Colonic mucosa (tissue), 4 donors: ENCODE results near the gene GP1BB. TPM values are rescaled to one million over a fixed set of nuclear protein-coding genes. Genes with fewer than 3 reads are reported as not detected.

Source experiments
- DNase-seq: peaks from one replicate; pipeline ENCODE4 v3.0.0-alpha.2; 2020
- H3K27ac ChIP-seq: fragments of 200-600 bp; one replicate; pipeline ENCODE4 v1.8.0; 2021
- H3K27me3 ChIP-seq: fragments of 200-600 bp; one replicate; pipeline ENCODE4 v1.8.0; 2021
- H3K36me3 ChIP-seq: fragments of 200-600 bp; one replicate; pipeline ENCODE4 v1.8.0; 2021
- H3K4me1 ChIP-seq: fragments of 200-600 bp; one replicate; pipeline ENCODE4 v1.8.0; 2021; ENCODE audit warnings: mild to moderate bottlenecking
- H3K4me3 ChIP-seq: fragments of 200-600 bp; one replicate; pipeline ENCODE4 v1.8.0; 2021
- H3K9ac ChIP-seq, 2 donors: one replicate each; pipeline ENCODE4 v1.7.0; 2013; ENCODE audit warnings: control low read depth in 2 of 2, low read depth in 2 of 2, low read length in 2 of 2
- H3K9me3 ChIP-seq: fragments of 200-600 bp; one replicate; pipeline ENCODE4 v1.8.0; 2021
- intact Hi-C: fragments of 100-400 bp; cut with DNase I; formaldehyde crosslinking; loops from one replicate; pipeline ENCODE4 v1.14.1; 2022
- total RNA-seq, 2 donors: library from RNA; stranded (reverse); fragmentation: NEBNext Ultra II Directional in 1 of 2; extraction: Animal tissue kit (Norgen Biotek cat#: 25700) in 1 of 2; gene quantifications; one replicate each; pipeline ENCODE4 v1.2.1, GENCODE V29; 2021
- TF ChIP-seq, protein P1 (sequence below): fragments of 200-600 bp; IDR thresholded peaks from one replicate; pipeline ENCODE4 v1.8.0; 2022; ENCODE audit warnings: antibody characterized with exemption, mild to moderate bottlenecking
- donor health status: healthy.
- donor health status: DM: no; HTN: no; CAD: no.
- donor health status: DM: no; HTN: no; CAD: no.

GP1BB gene
- total RNA-seq, 2 donors from 2014 or later, result 0.45 to 1.1 TPM

DNA sequence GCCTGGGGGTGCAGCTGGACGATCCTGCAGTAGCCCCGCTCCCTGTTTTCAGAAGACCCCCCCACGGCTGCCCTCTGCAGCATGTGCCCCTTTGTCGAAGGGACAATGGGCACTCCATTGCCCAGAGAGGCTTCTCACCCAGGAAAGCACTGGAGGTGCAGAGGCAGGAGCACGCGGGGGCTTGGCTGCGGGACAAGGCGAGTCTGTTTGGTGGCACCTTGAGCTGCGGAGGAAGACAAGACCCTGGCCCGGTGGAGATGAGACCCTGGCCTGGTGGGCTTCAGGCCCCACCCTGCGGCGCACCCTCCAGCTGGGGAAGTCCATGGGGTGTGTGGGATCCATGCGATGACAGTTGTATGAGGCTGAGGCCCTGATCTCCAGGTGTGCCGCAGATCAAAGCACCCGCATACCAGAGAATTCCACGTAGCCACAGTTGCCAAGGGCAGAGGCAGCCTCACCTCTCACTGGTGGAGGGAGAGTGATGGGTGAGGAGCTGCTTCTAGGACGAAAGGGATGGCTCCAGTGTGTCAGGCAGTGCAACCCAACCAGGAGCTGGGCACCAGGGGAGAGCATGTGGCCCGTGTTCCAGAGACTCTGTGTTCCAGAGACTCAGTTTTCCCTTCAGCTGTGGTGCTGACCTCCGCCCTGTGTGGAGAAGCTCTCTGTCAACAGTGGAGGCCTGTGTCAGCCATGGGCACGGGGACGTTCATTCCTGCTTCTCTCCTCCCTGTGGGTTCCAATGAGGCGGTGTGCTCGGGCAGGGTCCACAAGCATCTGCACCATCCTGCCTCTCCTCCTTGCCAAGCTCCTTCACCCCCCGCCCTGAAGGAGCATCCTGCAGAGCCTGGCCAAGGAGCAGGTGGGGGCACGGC lies 47.2 kb downstream of the GP1BB start:
- no peak overlapping the region for H3K4me3 ChIP-seq
- intact Hi-C loops, result no loop called here
- peaks cover 5% of the 10 kb centered on the region for H3K4me1 ChIP-seq
- no peak overlapping the region for H3K9ac ChIP-seq
- no peak for DNase-seq
- no peak overlapping the region for H3K27ac ChIP-seq
- no peaks in the 10 kb centered on the region for H3K9me3 ChIP-seq
- H3K36me3 ChIP-seq, result no peaks in the 10 kb centered on the region
- H3K27me3 ChIP-seq, result peaks cover 49% of the 10 kb centered on the region
- TF ChIP-seq, protein P1, sequence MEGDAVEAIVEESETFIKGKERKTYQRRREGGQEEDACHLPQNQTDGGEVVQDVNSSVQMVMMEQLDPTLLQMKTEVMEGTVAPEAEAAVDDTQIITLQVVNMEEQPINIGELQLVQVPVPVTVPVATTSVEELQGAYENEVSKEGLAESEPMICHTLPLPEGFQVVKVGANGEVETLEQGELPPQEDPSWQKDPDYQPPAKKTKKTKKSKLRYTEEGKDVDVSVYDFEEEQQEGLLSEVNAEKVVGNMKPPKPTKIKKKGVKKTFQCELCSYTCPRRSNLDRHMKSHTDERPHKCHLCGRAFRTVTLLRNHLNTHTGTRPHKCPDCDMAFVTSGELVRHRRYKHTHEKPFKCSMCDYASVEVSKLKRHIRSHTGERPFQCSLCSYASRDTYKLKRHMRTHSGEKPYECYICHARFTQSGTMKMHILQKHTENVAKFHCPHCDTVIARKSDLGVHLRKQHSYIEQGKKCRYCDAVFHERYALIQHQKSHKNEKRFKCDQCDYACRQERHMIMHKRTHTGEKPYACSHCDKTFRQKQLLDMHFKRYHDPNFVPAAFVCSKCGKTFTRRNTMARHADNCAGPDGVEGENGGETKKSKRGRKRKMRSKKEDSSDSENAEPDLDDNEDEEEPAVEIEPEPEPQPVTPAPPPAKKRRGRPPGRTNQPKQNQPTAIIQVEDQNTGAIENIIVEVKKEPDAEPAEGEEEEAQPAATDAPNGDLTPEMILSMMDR, result no peak

DNA sequence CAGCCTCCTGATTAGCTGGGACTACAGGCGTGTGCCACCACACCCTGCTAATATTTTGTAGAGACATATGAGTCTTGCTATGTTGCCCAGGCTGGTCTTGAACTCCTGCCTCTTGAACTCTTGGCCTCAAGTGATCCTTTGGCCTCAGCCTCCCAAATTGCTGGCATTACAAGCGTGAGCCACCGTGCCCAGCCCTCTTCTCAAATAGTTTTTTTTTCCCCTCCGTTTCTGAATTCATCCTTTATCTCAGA lies 49.0 kb downstream of the GP1BB start:
- Histone ChIP-seq H3K4me1 (no peaks in the 10 kb centered on the region), H3K4me3 (no peak overlapping the region), H3K36me3 (no peaks in the 10 kb centered on the region), H3K27ac (no peak overlapping the region), H3K9me3 (no peaks in the 10 kb centered on the region), H3K9ac (no peak overlapping the region), H3K27me3 (peaks cover 34% of the 10 kb centered on the region)
- no peak for DNase-seq
- TF ChIP-seq, protein P1, result no peak
- intact Hi-C loops, result no loop called here

DNA sequence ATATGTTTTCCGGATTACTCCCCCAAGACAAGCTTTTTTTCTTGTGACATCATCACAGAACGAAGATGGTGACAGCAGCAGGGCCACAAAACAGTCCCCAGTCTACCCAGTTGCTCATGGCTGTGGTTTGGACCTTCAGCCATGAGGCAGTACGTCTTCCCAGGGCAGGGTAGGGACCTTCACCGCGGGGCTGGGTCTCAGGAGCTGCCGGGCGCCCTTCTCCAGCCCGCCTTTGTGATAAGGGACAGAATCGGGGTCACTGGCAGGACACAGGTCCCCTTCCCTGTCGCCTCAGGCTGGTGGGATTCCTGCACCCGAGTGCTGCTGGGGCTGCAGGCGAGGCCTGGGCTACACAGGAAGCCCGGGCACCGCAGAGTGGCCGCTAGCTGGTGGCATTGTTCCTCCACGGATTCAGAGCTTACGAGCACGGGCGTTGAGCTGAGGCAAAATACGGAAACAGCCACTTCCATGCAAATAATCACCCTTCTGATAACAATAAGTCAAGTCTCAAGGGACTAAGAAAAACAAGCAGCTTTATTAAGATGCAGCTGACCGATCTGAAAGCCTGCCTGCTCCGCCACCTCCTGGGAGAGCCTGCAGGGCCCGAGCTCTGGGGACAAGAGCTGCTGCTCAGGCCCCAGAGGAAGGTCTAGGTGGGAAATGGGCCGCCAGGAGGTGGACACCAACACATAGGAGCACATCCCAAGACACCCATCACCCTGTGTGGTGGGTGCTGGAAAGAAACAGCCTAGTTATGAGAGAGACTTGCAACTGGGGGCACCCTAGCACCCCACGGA lies 49.5 kb downstream of the GP1BB start:
- Histone ChIP-seq H3K9me3 (no peaks in the 10 kb centered on the region), H3K4me1 (no peaks in the 10 kb centered on the region), H3K27ac (no peak overlapping the region), H3K4me3 (no peak overlapping the region), H3K9ac (no peak overlapping the region), H3K27me3 (peaks cover 29% of the 10 kb centered on the region), H3K36me3 (no peaks in the 10 kb centered on the region)
- TF ChIP-seq, protein P1, result no peak
- intact Hi-C loops, result no loop called here
- no peak for DNase-seq

DNA sequence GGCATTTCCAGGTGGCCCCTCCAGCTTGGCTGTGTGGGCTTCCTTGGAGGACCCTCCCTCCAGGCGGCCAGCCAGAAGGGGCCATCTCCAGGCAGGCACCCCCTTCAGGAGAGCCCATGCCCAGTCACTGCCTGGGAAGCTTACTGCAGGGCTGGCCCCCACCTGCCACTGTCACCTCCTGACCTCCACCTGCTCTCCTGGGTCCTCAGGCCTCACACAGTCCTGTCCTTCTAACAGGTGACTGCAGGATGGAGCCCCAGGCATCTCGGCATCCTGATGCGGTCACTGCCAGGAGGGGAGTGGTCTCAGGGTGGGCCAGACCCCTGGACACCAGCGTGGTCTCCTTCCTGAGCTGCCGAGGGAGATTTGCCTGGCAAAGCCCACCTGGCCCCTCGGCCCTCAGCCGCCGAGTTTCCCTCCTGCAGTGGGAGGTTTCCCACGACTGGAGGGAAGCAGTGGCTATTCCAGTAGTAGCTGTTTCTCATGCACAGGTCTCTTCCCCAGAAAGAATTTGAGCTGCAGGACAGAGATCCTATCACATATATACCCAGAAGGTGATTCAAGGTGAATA lies 50.2 kb downstream of the GP1BB start:
- Histone ChIP-seq H3K9ac (no peak overlapping the region), H3K27ac (no peak overlapping the region), H3K4me3 (no peak overlapping the region), H3K9me3 (no peaks in the 10 kb centered on the region), H3K4me1 (no peaks in the 10 kb centered on the region), H3K27me3 (peaks cover 22% of the 10 kb centered on the region), H3K36me3 (no peaks in the 10 kb centered on the region)
- intact Hi-C loops, result no loop called here
- DNase-seq, result no peak
- TF ChIP-seq, protein P1, result no peak

Other genes with a start within 250 kb of the GP1BB start
- gene UFD1, start 244.3 kb upstream of the GP1BB start, total RNA-seq, result 10 to 100 TPM; 45.7 to 73.6 TPM
- gene CDC45, start 243.6 kb upstream of the GP1BB start, total RNA-seq, result 10 to 100 TPM in 1 of 2 donors, 1 to 10 TPM in 1; 5.1 to 35.9 TPM
- 10 to 100 TPM; 10.4 to 31.0 TPM for gene CLDN5, start 199.1 kb upstream of the GP1BB start, total RNA-seq
- 1 to 10 TPM; 2.2 to 2.5 TPM for gene SEPTIN5, start 9.0 kb upstream of the GP1BB start, total RNA-seq
- gene TBX1, start 37.2 kb downstream of the GP1BB start, total RNA-seq, result 1 to 10 TPM in 1 of 2 donors, under 1 TPM in 1; 0.80 to 1.9 TPM
- 10 to 100 TPM in 1 of 2 donors, 1 to 10 TPM in 1; 4.4 to 10.2 TPM for gene GNB1L, start 131.3 kb downstream of the GP1BB start, total RNA-seq
- 10 to 100 TPM in 1 of 2 donors, 1 to 10 TPM in 1; 9.7 to 14.1 TPM for gene RTL10, start 131.3 kb downstream of the GP1BB start, total RNA-seq
- gene COMT, start 218.2 kb downstream of the GP1BB start, total RNA-seq, result 100 to 1,000 TPM in 1 of 2 donors, 10 to 100 TPM in 1; 70.0 to 125 TPM
- gene TXNRD2, start 218.3 kb downstream of the GP1BB start, total RNA-seq, result 10 to 100 TPM; 22.3 to 29.5 TPM